OCI-LY3 (cell line): Measurements from ENCODE around the gene SUMF1.

Experiments
- EZH2phosphoT487 ChIP-seq: fragments of 200-600 bp; shearing (Covaris generic); IDR thresholded peaks from 2 replicates; pipeline ENCODE4 v1.6.1; 2018; ENCODE audit warnings: antibody characterized with exemption, mixed run types, low read depth
- TF ChIP-seq, protein P1 (sequence below): fragments of 200-600, 300-600 bp; sonication (generic); IDR thresholded peaks from 2 replicates; pipeline ENCODE4 v1.5.1; 2014; ENCODE audit warnings: antibody characterized with exemption, low read length, low read depth

DNA sequence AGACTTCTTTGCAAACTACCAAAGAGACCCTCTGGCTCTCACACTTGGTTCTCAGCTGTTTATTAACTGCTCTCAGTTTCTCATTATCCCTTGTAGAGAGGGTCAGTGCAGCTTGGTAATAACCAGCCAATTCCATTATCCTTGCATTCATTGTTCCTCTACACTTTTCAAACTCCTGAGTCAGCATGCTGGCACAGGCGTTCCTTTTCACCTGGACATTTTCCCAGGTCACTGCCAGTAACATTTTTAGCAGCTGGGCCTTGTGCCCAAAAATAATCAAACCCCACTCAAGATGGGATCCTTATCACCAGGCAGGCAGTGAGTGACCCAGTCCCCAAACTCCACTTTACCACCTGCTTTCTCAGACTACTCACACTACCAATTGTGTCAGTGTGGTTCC, 4.8 kb upstream of the SUMF1 start:
- TF ChIP-seq, protein P1, sequence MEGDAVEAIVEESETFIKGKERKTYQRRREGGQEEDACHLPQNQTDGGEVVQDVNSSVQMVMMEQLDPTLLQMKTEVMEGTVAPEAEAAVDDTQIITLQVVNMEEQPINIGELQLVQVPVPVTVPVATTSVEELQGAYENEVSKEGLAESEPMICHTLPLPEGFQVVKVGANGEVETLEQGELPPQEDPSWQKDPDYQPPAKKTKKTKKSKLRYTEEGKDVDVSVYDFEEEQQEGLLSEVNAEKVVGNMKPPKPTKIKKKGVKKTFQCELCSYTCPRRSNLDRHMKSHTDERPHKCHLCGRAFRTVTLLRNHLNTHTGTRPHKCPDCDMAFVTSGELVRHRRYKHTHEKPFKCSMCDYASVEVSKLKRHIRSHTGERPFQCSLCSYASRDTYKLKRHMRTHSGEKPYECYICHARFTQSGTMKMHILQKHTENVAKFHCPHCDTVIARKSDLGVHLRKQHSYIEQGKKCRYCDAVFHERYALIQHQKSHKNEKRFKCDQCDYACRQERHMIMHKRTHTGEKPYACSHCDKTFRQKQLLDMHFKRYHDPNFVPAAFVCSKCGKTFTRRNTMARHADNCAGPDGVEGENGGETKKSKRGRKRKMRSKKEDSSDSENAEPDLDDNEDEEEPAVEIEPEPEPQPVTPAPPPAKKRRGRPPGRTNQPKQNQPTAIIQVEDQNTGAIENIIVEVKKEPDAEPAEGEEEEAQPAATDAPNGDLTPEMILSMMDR: no peak
- no peak for TF ChIP-seq EZH2phosphoT487
